Stimulated activated CD4-positive, alpha-beta T cell treated with anti-CD3 and anti-CD28 coated beads, TNF-alpha, amount 100 ng/mL, for 4 hours (primary cell): ENCODE measurements around the gene PPP1R15B.
A peak's percentile ranks its signal among the peaks of the same experiment; 100 is the strongest.

Experiments used
- DNase-seq, 3 experiments: peaks; one replicate each; pipeline ENCODE4 v3.0.0-alpha.2; 2020; ENCODE audit warnings: low read depth in 3 of 3

The PPP1R15B gene

GRCh38 chr1:204411451-204412204 lies at the start of gene PPP1R15B:
Gene PPP1R15B, minus strand, starts transcription at chr1:204411817. Its CDS starts 406 bp downstream, at chr1:204411411.
- DNase-seq: peak; percentile 89 to 96 (median 95)

GRCh38 chr1:204460346-204460745 lies 48.7 kb upstream of the PPP1R15B start:
- DNase-seq: no peak

DNA sequence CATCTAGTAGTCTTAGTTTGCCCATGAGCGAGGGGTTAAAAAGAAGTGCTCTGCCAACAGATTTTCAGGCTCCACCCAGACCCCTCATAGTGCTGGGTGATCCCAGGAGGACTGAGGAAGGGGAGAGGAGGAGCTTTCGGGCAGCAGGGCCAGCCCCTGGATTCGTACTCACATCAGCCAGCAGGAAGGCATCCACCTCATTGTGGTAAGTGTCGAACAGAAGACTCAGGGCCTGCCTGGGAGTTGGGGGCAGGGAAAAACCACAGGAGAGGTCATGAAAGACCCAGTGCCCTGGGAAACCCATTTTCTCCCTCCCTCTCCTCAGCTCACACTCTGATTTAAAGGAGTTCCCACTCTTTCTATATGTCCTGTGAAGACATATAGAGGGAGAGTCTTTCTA lies 48.1 kb upstream of the PPP1R15B start:
- DNase-seq: no peak

GRCh38 chr1:204457666-204458065 lies 46.0 kb upstream of the PPP1R15B start:
- DNase-seq: no peak

GRCh38 chr1:204456826-204457442 lies 45.3 kb upstream of the PPP1R15B start:
- no peak for DNase-seq

DNA sequence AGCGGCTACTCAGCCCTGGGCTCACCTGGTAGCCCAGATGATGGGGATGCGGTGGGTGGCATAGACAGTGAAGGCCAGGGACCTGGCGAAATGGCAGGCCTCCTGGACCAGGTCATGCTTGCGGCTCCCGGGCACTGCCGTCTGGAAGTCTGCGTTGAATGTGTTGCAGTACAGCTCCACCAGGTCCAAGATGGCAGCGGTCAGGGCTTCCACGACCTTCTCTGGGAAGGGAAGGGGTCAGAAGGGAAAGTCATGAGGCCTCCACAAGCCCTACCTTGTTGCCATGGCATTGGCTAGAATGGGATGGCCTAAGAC lies 44.2 kb upstream of the PPP1R15B start:
- DNase-seq: no peak

- no peak for DNase-seq
These were observed 43.6 kb upstream of the PPP1R15B start for GRCh38 chr1:204455063-204455830.

- no peak for DNase-seq
These were observed 42.9 kb upstream of the PPP1R15B start for GRCh38 chr1:204454476-204454875.

DNA sequence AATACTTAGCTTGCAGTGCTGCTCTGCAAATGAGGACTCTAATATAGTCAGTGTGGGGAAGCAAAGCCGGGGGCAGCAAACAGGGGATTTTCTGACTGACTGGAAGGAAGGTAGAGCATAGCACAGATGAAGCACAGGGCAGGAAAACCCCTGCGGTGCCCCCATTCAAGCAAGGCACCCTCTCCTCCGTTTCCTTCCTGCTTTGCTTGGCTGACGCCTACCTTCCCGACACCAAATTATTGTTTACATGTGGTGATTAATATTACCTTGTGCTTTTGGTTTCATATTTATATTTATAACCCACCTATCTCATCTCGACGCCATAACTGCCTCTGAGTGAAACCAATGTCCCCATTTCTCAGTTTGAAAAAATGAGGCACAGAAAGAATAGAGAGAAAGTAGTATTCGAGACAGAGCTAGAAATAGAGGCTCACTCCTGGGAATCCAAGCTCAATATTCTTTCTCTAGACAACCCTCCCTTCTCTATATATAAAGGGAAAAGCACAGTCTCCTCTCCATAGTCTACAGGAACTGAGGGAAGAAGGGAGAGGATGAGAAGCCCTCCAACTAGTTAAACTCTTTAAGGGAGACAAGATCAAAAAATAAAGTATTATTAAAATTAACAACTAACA lies 41.6 kb upstream of the PPP1R15B start:
- peak; percentile 34 to 69 (median 64) for DNase-seq

- no peak for DNase-seq
These were observed 39.9 kb upstream of the PPP1R15B start for GRCh38 chr1:204451352-204452124.

DNA sequence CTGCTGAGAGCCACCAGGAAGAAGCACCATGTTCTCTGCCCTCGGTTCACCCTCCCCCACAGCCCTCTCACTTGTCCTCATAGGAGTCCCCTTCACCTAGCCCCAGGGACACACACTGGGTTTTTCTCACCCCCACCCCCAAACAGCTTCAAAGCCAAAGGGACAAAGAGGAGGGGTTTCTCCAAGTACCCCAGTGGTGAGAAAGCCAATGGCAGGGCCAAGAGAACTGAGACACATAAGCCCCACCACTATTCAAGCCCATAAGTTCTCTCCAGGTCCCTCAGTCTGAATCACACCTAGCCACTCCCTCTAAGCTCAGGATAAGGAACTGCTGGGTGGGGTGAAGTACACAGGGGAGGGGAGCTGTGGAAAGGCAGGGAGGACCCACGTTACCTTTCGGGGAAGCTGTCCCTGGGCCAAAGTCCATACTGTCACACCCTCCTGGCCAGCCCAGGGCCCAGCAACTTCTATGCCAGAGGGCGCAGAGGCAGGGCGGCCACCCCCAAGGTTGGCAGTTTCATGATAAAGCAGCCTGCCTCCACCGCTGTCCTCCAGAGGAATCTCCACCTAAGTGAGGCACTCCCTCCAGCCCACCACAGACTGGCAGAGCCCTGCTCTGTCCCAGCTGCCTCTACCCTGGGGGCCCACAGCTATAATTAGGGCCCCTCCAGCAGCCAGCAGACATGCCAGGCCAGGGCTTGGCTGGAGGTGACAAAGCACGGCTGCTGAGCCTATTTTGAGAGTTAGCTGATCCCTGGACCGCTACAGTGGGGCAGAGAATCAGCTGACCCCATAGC lies 39.0 kb upstream of the PPP1R15B start:
- no peak for DNase-seq

DNA sequence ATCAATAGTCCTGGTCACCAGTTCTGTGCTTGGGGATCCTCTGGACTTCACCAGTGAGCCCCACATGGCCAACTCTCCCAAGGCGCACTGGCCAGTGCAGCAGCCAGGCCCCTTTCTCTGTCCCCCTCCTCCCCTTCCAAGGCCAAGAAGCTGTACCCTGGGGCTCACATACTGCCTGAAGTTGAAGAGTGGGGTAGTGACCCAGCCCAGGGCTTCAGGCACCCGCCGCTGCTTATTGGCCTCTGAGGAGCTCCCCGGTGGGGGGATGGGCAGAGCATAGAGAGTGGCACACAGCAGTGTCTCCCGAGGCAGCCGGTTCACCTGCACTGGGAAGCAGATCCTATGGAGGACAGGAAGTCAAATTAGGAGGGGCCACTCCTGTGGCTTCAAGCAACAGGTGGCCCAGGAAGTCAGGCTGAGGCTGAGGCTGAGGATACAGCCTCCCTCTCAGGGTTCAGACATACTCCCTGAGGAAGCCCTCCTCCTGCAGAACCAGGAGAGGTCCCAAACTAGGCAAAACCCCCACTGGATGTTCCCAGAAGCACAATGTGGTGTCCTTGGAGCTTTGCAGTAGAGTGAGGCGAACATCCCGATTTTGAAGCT lies 38.2 kb upstream of the PPP1R15B start:
- DNase-seq: no peak

GRCh38 chr1:204448991-204449677 lies 37.5 kb upstream of the PPP1R15B start:
- no peak for DNase-seq

DNA sequence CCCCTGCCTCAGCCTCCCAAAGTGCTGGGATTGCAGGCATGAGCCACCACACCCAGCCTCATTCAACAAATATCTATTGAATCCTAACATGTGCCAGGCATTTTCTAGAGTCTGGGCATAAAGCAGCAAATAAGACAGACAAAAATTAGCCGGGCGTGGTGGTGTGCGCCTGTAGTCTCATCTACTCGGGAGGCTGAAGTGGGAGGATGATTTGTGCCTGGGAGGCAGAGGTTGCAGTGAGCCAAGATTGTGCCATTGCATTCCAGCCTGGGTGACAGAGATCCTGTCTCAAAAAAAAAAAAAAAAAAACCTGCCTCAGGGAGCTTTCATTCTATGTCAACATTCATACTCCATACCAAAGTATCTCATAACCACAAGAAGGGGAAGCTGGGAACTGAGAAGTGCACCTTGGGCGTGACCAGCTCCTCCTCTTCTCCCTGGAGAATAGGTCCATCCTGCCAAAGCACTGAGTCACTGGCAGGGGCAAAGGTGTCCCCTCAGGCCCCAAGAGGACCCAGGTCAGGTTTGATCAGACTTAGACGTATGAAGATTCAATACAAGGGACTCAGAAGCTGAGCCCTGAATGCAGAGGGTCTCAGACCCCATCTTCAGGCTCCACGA lies 36.8 kb upstream of the PPP1R15B start:
- DNase-seq: no peak

GRCh38 chr1:204447736-204448135 lies 36.1 kb upstream of the PPP1R15B start:
- no peak for DNase-seq

DNA sequence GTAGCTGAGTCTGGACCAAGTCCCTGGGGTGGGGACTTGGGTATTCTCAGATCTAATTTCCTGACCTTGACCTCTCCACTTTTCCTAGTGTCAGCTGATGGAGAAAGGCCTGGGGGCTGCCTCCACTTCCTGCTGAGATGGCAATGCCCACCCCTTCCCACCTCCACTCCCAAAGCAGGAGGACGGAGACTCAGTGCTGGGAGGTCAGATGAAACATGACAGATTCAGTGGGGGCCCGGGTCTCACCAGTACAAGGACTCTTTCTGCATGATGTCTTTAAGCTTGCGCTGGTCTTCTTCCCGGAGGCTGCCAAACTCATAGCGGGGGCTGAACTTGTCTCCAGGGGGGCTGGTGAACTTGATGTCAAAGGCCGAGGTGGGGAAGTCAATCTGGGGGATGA lies 35.6 kb upstream of the PPP1R15B start:
- DNase-seq: no peak

- DNase-seq: peak; percentile 56 to 66 (median 66)
These were observed 34.9 kb upstream of the PPP1R15B start for GRCh38 chr1:204446413-204447111.

DNA sequence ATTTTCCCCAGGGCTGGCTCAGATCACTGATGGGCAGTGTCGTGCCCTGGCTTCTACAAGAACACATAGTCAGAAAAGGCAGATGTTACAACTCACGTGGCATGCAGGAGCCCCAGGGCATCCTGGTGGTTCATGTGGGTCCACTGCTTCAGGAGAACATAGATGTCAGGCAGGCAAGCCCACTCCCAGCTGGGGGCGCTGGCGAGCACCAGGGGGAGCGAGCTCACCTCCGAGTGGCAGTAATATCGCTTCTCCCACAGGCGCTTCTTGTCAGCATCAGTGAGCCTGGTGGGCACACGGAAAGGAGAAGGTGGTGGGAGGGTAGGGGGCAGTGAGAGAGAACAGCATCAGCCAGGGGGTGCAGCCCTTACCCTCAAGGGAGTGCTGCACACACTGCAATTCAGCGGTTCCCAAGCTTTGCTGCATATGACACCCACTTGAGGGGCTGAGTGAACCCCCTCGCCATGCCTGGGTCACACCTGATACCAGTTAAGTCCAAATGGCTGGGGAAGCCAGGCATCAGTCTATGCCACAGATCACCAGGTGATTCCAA lies 34.3 kb upstream of the PPP1R15B start:
- DNase-seq: no peak
